Mesenteric fat pad (tissue), 1 donor: Measurements from ENCODE around the gene OTOGL. TPM values are rescaled to one million over a fixed set of nuclear protein-coding genes. Genes with fewer than 3 reads are reported as not detected.
"Not testable (repeated sequence)": the region's sequence is repeated elsewhere in the genome, so short reads cannot be mapped to it uniquely, and the experiment has no call there.

Experiments used
- DNase-seq: peaks from one replicate; pipeline ENCODE4 v3.0.0-alpha.2; 2020; ENCODE audit warnings: low spot score
- long read RNA-seq: library from polyadenylated mRNA; unstranded; transcript quantifications from one replicate; pipeline ENCODE4 v2.0.0, GENCODE V29; 2020
- total RNA-seq: library from RNA; stranded (reverse); fragmentation: NEBNext Ultra II Directional; extraction: Animal tissue kit (Norgen Biotek cat#: 25700); gene quantifications from one replicate; pipeline ENCODE4 v1.2.1, GENCODE V29; 2021
- donor health status: DM: yes; HTN: yes; CAD: no.

The OTOGL gene, protein sequence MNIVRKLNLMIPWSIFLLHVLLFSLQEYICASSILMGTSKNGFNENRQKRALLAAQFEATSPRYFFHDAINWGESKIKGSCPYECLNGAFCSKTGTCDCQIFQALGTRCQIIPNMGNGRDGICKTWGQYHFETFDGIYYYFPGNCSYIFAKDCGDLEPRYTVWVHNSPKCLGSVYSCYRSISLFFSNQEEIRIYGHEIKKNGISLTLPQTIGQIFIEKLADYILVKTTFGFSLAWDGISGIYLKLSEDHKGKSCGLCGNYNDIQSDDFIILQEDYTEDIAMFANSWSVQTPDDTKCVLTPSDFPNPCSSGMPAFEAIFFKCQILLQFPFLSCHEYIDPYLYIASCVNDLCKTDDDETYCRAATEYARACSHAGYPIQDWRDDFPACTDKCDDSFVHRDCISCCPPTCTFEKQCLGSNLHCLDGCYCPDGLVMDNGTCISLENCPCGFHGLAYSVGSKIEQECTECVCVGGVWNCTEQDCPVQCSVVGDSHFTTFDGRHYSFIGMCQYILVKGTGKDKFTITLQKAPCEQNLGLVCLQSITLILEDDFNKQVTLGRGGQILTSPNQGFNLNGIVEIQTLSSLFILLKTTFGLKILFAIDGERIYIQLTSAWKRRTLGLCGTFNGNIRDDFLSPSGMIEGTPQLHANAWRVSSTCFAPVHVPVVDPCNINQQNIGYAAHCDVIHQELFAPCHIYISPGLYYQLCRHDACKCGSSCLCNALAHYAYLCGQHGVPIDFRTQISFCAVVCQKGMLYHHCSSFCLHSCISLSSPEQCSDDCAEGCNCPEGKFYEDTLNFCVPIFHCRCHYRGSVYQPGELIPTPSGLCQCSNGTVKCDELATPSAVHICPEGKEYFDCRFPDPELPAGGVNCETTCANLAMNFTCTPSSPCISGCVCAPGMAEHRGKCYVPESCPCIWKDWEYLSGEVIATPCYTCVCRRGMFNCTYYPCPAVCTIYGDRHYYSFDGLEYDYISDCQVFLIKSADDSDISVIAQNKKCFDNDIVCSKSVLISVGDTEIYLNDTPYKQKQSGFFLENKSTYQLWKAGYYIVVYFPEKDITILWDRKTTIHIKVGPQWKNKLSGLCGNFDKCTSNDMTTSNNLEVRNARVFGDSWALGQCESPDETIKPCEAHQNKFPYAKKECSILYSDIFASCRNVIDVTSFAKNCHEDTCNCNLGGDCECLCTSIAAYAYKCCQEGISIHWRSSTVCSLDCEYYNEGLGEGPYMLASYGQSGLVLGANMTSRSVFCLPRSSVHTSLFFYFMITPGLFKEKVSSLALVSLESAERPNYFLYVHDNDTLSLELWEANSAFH (N-terminal part only)
- not detected for total RNA-seq
- long read RNA-seq = 0 reads

DNA sequence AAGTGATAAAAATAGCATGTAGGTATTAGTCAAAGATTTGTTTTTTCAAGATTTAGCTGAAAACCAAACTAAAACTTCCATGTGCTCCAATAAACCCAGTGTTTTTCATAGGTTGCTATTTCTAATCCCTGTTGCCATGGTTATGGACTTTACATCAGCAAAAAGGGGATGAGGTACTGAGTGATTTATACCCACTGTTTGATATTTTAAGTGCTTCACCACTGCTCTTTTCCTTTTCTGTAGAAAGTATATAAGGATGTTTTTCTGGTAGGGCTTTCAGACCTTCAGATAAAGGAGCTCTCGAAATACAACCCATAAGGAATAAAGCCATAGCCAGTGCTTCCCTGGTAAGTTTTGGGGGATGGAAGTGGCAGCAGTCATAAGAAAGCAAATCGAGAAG, at the start of gene OTOGL:
Gene OTOGL, plus strand, starts transcription at position 279 of the 400 bp plus-strand sequence. CDS start 109,895 bp downstream, outside the sequence.
- no peak for DNase-seq

DNA sequence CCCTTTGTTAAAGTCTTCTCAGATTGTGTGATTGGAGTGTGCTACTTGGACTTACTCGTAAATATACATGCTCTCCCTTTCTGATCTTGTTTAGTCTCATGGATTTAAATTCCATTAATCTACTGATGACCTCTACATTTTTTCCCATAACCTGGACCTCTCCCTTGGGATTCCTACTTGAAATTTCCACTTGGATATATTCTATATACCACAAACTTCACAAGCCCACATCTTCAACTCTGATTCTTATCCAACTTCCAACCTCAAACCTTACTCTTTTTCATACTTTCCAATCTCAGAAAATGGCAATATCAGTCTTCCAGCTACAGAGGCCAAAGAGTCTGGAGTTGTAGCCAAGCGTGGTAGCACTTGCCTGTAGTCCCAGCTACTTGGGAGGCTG, 49.1 kb upstream of the OTOGL start:
- no peak for DNase-seq

DNA sequence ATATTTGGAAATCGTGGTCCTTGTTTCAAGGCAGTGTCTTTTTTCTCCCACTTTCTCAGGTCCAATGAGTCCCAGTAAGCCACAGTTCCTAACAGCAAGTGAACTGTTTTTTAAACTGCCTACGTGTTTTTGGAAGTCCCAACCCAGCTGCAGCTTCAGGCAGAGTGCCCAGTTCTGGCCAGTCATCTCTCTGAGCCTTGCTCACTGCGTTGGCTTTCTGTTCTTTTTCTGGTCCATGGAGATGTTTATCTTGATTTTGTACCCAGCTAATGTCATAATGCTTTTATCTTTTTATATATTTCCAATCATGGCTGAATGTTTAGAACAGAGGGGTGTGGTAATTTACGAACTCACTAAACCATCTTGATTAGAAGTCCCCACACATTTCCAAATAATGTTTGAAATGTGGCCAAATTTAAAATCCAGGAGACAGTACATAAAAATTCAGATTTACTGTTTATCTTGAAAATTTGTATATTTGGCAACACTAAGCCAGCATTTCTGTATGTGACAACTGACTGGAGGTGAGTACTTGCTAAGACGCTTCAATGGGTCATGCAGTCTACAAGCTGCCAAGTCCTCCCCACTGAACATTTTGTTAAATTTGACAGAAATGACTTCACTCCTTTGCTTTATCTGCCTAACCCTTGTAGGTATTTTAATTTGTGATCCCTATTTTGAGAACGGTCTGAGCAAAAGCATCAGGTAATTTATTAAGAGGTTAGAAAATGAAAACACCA, 46.1 kb upstream of the OTOGL start:
- DNase-seq = no peak

DNA sequence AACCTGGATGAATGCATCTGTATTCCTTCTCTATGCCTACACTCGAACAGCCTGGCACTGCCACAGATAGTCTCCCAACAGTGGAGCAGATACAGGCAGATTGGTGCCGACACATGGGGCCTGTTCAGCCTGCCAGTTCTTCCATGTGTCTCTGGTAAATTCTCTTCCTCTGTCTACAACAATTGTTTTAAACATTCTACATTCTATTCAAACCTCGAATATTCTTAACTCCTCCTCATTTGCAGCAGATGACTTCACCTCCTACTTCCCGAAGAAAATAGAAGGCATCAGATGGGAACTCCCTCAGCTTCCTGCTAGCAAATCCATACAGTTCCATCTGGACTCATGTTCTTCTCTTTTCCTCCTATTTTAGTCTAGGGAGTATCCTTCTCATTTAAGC, 43.1 kb upstream of the OTOGL start:
- no peak for DNase-seq

DNA sequence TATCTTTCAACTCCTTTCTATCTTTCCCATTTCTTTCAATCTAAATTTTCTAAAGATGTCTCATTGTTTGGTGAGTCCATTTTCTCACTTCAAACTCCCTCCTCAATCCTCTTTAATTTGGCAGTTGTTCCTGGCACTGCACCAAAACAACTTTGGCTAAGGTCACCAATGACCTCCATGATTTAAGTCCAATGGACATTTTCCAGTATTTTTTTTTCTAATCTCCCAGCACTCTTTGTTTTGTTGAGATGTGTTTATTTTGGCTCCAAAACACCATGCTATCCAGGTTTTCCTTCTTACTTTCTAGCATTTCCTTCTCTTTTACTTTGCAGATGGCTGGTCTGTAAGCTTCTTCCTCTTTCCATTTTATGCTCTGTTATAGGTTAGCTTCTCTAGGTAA, 42.5 kb upstream of the OTOGL start:
- no peak for DNase-seq

DNA sequence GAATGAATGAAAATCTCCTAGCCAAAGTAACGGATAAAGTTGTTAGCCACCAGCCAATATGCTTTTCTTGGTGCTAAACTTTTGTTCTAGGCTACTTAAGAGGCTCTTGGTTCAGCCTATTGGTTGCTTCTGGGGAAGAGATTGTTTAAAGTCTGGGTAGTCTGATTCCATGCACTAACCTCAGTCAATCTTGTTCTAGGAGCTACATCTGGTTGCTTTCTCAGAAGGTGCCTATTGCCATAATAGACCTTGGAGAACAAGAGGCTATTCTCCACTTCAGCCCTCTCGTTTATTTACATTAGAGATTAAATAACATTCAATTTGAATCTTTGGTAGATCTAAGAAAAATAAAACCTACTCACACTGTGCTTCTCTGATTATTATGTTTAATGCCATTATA, 40.8 kb upstream of the OTOGL start:
- DNase-seq = no peak

DNA sequence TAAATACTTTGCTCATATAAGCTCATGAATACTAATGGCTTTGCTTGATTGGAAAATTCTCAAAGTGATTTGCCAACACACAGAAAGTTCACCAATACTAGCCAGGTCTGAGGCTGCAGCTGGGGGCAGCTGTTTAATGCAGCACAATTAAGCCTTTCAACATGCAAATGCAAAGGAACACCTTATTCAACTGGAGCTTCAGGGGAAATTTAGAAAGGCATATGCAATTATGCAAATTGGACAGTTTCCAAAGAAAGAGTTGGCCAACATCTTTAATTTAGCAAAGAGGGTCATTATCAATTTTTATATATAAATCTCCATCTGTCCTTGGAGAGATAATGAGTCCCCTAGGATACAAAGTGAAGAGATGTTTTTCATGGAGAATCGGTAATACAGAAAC, 40.2 kb upstream of the OTOGL start:
- DNase-seq = no peak

DNA sequence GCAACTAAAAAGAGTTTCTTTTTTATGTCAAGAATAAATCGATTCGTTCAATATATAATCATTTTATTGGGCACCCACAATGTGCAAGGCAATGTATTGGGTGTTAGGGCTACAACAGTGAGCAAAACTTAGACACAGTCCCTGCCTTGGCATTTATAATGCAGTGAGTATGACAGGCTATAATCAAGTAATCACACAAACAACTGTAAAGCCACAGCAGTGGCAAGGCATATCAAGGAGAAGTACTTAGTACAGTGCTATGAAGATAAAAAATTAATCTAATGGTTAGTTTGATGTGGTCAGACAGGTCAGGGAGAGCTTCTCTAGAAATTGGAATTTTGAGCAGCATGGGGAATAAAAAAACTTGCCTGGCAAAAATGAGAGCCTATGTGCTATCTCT, 39.5 kb upstream of the OTOGL start:
- DNase-seq = no peak

DNA sequence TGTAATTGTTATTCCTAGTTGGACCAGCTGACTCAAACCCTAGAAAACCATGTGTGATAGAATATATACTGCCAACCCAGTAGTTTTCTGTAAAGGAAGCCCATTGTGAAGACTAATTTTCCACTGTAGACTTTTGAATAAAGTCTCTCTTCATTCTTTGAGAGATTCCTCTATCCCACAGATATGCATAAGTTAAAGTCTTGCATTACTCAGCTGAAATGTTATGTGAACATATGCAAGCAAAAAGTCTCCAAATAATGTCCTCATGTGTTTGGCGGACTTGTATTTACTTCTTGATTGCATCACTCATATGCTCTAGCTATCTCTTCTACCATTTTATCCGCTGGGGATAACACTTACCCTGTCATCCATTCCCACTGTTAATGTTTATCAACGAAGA, 35.1 kb upstream of the OTOGL start:
- DNase-seq = no peak

DNA sequence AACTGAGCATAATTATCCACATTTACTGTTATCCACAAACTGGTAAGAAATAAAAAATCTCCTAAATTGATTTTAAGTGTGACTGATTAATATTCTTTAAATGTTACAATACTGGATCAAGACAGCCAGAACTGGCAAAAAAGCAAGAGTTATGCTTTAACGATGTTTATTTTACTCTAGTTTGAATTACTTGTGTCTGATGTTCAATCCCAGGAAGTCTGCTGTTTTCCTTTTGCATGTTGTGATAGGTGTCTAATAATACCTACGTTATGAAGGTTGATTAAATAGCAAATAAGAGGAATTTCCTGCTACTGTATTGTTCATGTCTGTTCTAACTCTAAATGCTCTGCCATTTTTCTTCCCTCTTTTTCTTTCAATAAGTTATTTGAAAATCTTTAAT, 34.4 kb upstream of the OTOGL start:
- no peak for DNase-seq

DNA sequence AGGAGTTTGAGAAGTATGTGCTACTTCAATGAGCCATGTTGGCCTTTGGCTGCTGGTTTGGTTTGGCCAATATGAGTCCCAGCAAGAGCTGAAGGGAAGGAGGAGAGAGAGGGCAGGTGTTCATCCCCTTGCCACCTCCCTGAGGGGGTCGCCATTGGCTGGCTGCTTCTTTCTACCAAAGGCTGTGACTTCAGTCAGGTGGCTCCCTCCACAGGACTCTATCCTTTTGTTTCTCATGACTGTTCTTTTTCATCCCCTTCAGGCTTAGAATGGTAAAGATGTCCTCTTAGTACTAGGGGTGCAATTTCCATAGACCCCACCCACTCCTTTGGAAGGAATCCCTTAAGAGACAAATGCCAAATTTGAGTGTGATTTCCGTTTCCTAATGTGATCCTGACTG, 31.2 kb upstream of the OTOGL start:
- DNase-seq = no peak

DNA sequence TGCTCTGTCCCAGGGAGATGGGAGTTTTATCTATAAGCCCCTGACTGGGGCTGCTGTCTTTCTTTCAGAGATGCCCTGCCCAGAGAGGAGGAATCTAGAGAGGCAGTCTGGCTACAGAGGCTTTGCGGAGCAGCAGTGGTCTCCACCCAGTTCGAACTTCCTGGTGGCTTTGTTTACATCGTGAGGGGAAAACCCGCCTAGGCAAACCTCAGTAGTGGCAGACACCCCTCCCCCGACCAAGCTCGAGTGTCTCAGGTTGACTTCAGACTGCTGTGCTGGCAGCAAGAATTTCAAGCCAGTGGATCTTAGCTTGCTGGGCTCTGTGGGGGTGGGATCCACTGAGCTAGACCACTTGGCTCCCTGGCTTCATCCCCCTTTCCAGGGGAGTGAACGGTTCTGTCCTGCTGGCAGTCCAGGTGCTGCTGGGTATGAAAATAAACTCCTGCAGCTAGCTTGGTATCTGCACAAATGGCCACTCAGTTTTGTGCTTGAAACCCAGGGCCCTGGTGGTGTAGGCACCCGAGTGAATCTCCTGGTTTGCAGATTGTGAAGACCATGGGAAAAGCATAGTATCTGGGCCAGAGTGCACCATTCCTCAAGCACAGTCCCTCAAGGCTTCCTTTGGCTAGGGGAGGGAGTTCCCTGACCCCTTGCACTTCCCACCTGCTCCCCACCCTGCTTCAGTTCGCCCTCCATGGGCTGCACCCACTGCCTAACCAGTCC, 15.3 kb upstream of the OTOGL start:
- not testable (repeated sequence) for DNase-seq

DNA sequence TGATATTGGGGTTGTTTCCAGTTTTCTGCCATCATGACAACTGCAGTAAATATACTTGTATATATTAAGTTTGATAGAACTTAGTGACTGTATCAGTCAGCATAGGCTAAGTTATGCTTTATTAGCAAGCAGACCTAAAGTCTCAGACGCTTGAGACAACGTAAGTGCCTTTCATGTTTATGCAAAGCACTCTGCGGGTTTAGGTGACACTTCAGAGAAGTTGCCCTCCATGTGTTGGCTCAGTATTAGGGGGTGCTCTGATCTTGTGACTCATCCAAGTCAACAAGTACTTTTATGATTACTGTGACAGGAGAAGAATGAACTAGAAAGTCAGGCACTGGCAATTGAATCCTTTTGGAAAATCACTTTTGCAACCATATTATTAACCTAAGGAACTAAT, 13.3 kb upstream of the OTOGL start:
- no peak for DNase-seq

DNA sequence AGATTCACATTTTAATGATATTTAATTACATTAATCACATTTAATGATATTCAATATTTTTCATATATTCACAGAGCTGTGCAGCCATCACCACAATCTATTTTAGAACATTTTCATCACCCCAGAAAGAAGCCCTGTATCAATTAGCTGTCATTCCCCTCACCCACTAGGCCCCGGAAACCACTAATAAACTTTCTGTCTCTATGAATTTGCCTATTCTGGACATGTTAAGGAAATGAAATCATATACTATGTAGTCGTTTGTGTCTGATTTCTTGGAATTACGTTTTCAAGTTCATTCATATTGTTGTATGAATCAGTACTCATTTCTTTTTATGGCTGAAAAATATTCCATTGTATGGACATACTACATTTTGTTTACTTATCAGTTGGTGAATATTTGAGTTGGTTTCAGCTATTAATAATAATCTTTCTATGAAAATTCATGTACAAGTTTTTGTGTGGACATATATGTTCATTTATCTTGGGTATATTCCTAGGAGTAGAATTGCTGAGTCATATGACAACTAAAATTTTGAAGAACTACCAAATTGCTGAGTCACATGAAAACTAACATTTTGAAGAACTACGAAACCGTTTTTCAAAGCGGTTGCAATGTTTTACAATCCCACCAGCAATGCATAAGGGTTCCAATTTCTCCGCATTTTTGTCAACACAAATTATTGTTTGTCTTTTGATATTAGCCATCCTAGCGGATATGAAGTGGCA, 11.7 kb upstream of the OTOGL start:
- no peak for DNase-seq

DNA sequence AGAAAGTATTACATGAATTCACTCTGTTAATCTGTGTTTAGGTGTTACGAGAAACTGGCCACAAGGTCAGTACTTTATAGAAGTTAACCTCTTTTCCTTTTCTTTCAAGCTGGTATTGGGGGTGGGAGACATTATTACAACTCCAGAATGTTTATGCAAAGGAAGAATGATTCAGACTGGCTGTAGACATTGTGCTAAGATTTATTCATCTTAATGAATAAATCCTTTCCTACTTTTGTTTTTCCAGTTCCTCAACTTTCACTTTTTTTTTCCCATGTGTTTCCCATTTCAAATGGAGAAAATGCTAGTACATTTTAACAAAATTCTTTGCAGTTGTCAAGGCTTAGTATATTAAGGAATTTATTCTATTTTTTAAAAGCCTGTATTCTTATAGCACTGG, 1.3 kb downstream of the OTOGL start:
- no peak for DNase-seq

DNA sequence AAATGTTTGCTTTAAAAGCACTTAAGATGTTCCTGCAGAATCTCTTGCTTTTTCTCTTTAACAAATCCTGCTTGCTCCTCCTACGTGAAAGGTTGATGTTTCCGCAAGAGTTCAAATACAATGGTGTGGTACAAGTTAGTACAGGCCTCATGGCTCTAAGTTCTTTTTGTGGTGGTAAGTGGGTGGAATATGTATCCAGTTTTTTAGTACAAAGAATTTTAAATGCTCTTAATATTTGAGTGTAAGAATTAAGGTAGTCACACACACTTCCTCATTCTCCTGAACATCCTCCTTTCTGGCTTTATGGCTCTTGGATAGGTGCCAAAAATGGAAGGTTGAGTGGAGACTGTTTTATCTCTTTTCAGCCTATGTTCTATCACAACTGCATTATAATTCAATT, 1.8 kb downstream of the OTOGL start:
- DNase-seq = no peak

DNA sequence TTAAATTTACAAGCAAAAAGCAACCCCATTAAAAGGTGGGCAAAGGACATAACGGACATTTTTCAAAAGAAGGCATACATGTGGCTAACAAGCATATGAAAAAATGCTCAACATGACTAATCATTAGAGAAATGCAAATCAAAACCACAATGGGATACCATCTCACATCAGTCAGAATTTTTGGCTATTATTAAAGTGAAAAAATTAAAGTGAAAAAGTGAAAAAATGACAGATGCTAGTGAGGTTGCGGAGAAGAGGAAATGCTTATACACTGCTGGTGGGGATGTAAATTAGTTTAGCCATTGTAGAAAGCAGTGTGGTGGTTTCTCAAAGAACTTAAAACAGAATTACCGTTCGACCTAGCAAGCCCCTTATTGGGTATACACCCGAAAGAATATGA, 7.9 kb downstream of the OTOGL start:
- DNase-seq = no peak

DNA sequence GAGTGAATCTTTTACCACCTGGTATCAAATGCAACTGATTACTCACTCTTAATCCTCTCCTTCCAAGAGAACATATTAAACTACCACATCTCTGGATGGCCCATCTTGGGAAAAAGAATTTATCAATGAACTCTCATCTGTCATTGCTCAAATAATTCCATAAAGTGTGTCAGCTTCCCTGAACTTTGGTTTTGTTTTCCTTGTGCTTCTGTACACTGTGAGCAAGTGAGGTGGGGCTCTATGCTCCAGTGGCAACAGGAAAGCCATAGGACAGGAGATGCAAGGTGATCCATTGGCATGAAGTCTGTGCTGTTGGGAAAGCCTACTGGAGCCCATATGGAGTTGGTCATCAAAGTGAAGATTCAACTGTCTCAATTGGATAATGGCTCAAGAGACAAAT, 17.4 kb downstream of the OTOGL start:
- no peak for DNase-seq

DNA sequence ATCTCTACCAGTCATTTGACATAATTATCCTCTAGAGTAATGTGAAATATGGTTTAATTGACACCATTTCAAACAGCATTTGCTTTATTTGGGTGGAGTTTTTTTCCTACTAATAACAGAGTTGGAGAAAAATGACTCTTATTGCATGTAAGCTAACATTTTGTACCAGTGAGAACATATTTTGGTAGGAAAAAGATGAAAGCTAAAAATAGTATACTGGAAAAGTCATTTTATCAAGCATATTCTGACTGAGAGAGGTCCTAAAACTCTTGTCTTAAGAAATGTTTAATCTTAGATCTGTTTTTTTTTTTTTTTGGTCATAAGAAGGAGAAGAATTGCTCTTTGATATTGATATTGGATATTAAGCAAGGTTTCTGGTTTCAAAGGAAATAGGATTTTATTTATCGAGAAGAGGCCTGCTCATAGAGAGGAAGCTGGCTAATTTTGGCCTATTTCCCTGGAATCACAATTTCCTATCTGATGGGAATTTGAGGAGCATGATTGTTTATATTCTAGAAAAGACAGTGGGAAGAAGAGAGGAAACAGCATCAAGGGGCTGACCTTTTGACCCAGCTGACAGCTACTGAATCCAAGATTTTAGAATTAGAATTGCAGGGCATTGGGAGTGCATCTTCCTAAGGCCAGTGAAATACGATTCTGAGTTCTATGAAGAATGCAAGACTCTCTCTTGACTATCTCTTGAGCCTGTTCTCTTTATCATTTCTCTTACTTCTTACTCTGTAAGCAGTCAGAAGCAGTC, 19.4 kb downstream of the OTOGL start:
- no peak for DNase-seq
